Subcutaneous adipose tissue (tissue), 4 donors: ENCODE measurements around the gene TBRG4. TPM values are rescaled to one million over a fixed set of nuclear protein-coding genes. Genes with fewer than 3 reads are reported as not detected.

Experiments
- CTCF ChIP-seq: fragments of 450-650 bp; IDR thresholded peaks from one replicate; pipeline ENCODE4 v1.5.1; 2016; ENCODE audit warnings: low read depth, mild to moderate bottlenecking, control low read depth, antibody characterized with exemption, moderate library complexity
- total RNA-seq, 4 donors: library from RNA; depleted of rRNA; stranded (reverse); fragments of >200 nt; gene quantifications; one replicate each; pipeline ENCODE4 v1.1.0, GENCODE V29; 2016

The TBRG4 gene
- total RNA-seq = 10 to 100 TPM; 33.1 to 47.5 (median 37.7) TPM

- TF ChIP-seq CTCF = no peak
Measured at GRCh38 chr7:45111298-45112223, at the start of gene TBRG4. Gene TBRG4 (minus strand): TSS chr7:45111697. CDS start chr7:45109237, 2,460 bp downstream.

GRCh38 chr7:45161138-45161537 is 49.6 kb upstream of the TBRG4 start:
- TF ChIP-seq CTCF = no peak

GRCh38 chr7:45160417-45160881 is 49.0 kb upstream of the TBRG4 start:
- TF ChIP-seq CTCF = no peak

- no peak for TF ChIP-seq CTCF
Measured at GRCh38 chr7:45159296-45159695, 47.8 kb upstream of the TBRG4 start.

GRCh38 chr7:45158471-45158870 is 47.0 kb upstream of the TBRG4 start:
- no peak for TF ChIP-seq CTCF

- no peak for TF ChIP-seq CTCF
Measured at GRCh38 chr7:45157653-45158401, 46.3 kb upstream of the TBRG4 start, which contains the start of gene RAMP3. Gene RAMP3 (plus strand): TSS chr7:45157791. CDS start chr7:45157829, 38 bp downstream.

GRCh38 chr7:45157286-45157652 is 45.8 kb upstream of the TBRG4 start:
- no peak for TF ChIP-seq CTCF
